ENCODE data around the gene ITGB2. TPM values are rescaled to one million over a fixed set of nuclear protein-coding genes. Genes with fewer than 3 reads are reported as not detected.
"Not testable (repeated sequence)": the region's sequence is repeated elsewhere in the genome, so short reads cannot be mapped to it uniquely, and the experiment has no call there.

ITGB2 gene
- total RNA-seq, 2 donors from 2014 or later = 448 to 1,246 TPM

- peak in 1 of 2 donors; percentile 7 for ATAC-seq
Observed at GRCh38 chr21:44884097-44884496, 36.6 kb downstream of the ITGB2 start.

DNA sequence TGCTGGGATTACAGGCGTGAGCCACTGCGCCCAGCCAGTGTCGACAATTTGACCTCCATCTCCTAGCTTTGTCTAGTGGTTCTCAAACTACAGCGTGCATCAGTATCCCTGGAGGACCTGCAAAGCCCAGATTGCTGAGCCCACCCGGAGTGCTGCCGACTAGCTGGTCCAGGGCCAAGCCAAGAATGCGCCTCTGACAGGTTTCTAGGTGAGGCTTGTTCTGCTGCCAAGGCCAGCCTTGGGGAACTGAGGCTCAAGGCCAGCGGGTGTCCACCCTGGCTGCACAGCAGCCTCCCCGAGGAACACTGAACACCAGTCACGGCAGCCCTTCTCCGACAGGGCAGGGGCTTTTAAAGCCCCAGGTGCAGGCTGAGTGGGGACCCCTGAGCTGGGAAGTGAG lies 37.4 kb downstream of the ITGB2 start:
- Mint-ChIP-seq H3K4me1 (ENCODE audit: low read depth in 2 of 2) (peaks cover 21 to 28% of the 10 kb centered on the region in 2 donors), H3K27me3 (no peaks in the 10 kb centered on the region)
- no peak for DNase-seq (ENCODE audit: low spot score)

More at GRCh38 chr21:44884097-44884496, 36.6 kb downstream of the ITGB2 start:
- H3K4me3 Mint-ChIP-seq = no peak overlapping the region
- H3K36me3 Mint-ChIP-seq = no peaks in the 10 kb centered on the region
- H3K27me3 Mint-ChIP-seq = no peaks in the 10 kb centered on the region
- H3K27ac Mint-ChIP-seq = peak overlapping the region; percentile 37 to 71
- no peak for DNase-seq (ENCODE audit: low spot score)
- H3K9me3 Mint-ChIP-seq = no peaks in the 10 kb centered on the region
- peaks cover 21 to 28% of the 10 kb centered on the region in 2 donors for H3K4me1 Mint-ChIP-seq (ENCODE audit: low read depth in 2 of 2)

DNA sequence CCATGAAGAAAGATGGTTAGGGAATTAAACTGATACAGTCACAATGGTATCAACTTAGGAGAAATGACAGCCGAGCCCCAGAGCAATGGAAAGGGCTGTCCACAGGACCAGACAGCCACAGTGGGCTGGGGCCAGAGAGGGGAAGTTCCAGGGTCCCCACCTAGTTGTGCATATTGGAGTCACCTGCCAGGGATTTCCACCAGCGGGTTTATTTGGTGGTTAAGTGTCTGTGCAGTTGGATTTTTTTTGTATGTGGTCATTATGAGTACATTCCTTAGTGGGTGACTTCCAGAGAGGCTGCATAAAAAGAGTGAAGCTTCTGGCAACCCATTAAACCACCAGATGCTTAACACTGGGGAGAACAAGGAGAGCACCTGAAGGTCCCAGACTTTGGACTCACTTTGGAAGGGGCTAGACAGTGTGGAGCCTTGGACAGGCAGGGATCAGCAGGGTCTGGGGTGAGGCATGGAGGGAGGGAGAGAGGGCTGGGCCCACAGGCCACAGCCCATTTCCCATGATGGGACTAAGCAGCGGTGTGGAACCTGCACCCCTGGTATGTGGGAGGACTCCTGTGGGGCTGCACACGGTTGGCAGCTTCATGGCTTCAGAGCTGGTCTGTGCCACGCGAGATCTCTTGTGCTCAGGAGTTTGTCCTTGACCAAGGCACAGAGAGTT lies 39.4 kb downstream of the ITGB2 start:
- DNase-seq (ENCODE audit: low spot score) (no peak), ATAC-seq (peak; percentile 41 to 49)
- H3K4me1 Mint-ChIP-seq (ENCODE audit: low read depth in 2 of 2) = peaks cover 21 to 26% of the 10 kb centered on the region in 2 donors
- H3K9me3 Mint-ChIP-seq = no peaks in the 10 kb centered on the region
- H3K27me3 Mint-ChIP-seq = no peaks in the 10 kb centered on the region
- no peak overlapping the region for H3K4me3 Mint-ChIP-seq
- H3K27ac Mint-ChIP-seq = peak overlapping the region; percentile 50 to 53
- no peaks in the 10 kb centered on the region for H3K36me3 Mint-ChIP-seq

More for the DNA sequence above, 37.4 kb downstream of the ITGB2 start:
- Mint-ChIP-seq H3K27ac (no peak overlapping the region), H3K9me3 (no peaks in the 10 kb centered on the region), H3K4me3 (no peak overlapping the region), H3K36me3 (no peaks in the 10 kb centered on the region)
- ATAC-seq = no peak

GRCh38 chr21:44880405-44881197 lies 40.1 kb downstream of the ITGB2 start:
- Mint-ChIP-seq H3K4me1 (ENCODE audit: low read depth in 2 of 2) (peaks cover 25 to 30% of the 10 kb centered on the region in 2 donors), H3K9me3 (no peaks in the 10 kb centered on the region), H3K27ac (peak overlapping the region; percentile 50 to 53), H3K27me3 (no peaks in the 10 kb centered on the region), H3K4me3 (no peak overlapping the region), H3K36me3 (no peaks in the 10 kb centered on the region)
- ATAC-seq = peak in 1 of 2 donors; percentile 28
- DNase-seq (ENCODE audit: low spot score) = no peak

- not testable (repeated sequence) for H3K36me3 Mint-ChIP-seq
Observed at GRCh38 chr21:44879238-44879637, 41.5 kb downstream of the ITGB2 start.

GRCh38 chr21:44878053-44878982 lies 42.4 kb downstream of the ITGB2 start:
- Mint-ChIP-seq H3K36me3 (no peaks in the 10 kb centered on the region), H3K27ac (no peak overlapping the region), H3K9me3 (no peaks in the 10 kb centered on the region), H3K27me3 (no peaks in the 10 kb centered on the region), H3K4me1 (ENCODE audit: low read depth in 2 of 2) (peaks cover 37 to 39% of the 10 kb centered on the region in 2 donors), H3K4me3 (no peak overlapping the region)
- DNase-seq (ENCODE audit: low spot score) (no peak), ATAC-seq (no peak)

More at GRCh38 chr21:44879238-44879637, 41.5 kb downstream of the ITGB2 start:
- H3K9me3 Mint-ChIP-seq; H3K27me3 Mint-ChIP-seq; H3K4me3 Mint-ChIP-seq; ATAC-seq; DNase-seq (ENCODE audit: low spot score); H3K27ac Mint-ChIP-seq: not testable (repeated sequence)
- peaks cover 36 to 37% of the 10 kb centered on the region in 2 donors for H3K4me1 Mint-ChIP-seq (ENCODE audit: low read depth in 2 of 2)

DNA sequence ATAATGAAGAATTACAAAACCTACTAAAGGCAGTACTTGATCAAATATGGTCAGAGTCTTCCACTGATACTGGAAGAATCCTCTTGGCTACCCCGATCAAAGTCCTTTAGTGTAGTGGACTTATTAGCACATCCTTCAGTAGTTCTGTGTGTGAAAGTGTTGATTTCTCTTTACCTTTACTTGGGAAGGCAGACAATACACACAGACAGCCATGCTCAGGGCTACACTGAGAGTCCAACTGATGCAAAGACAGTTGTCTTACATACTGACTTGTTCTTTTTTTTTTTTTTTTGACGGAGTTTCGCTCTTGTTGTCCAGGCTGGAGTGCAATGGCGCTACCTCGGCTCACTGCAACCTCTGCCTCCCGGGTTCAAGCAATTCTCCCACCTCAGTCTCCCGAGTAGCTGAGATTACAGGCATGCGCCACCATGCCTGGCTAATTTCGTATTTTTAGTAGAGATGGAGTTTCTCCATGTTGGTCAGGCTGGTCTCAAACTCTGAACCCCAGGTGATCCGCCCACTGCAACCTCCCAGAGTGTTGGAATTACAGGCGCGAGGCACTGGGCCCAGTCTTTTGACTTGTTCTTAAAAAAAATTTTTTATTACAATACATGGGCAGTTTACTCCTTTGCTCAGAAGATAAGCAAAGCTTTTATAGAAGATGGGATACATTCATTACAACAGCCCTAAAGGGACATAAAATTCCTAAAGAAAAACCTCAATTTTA lies 43.7 kb downstream of the ITGB2 start:
- Mint-ChIP-seq H3K4me3 (peak overlapping the region; percentile 11), H3K4me1 (ENCODE audit: low read depth in 2 of 2) (peaks cover 40 to 42% of the 10 kb centered on the region in 2 donors), H3K9me3 (no peaks in the 10 kb centered on the region), H3K27me3 (no peaks in the 10 kb centered on the region), H3K36me3 (no peaks in the 10 kb centered on the region), H3K27ac (no peak overlapping the region)
- DNase-seq (ENCODE audit: low spot score) = no peak
- no peak for ATAC-seq

DNA sequence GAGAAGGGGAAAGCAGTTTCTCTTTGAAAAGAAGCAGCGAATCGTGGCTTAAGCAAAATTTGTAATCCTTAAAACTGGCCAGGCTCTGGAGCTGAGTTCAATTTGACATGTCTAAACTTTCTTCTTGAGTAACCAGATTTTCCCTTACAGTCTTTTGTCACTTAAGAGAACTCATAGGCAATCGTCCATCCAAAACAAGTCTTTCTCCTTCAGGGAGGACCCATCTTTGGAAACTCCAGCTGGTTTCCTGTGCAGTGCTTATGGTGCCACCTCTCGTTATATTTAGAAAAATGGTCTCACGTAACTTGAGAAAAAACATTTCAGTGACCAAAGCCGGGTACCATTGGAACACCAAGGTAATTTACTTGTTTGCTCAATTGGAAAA lies 45.4 kb downstream of the ITGB2 start:
- Mint-ChIP-seq H3K36me3 (no peaks in the 10 kb centered on the region), H3K4me1 (ENCODE audit: low read depth in 2 of 2) (peaks cover 40 to 41% of the 10 kb centered on the region in 2 donors), H3K27ac (peak overlapping the region; percentile 89), H3K27me3 (no peaks in the 10 kb centered on the region), H3K9me3 (no peaks in the 10 kb centered on the region), H3K4me3 (peak overlapping the region; percentile 86)
- DNase-seq (ENCODE audit: low spot score) = no peak
- no peak for ATAC-seq

GRCh38 chr21:44874497-44875315 lies 46.0 kb downstream of the ITGB2 start:
- no peaks in the 10 kb centered on the region for H3K36me3 Mint-ChIP-seq
- peaks cover 40 to 41% of the 10 kb centered on the region in 2 donors for H3K4me1 Mint-ChIP-seq (ENCODE audit: low read depth in 2 of 2)
- peak overlapping the region; percentile 86 for H3K4me3 Mint-ChIP-seq
- ATAC-seq (peak in 1 of 2 donors; percentile 10), DNase-seq (ENCODE audit: low spot score) (no peak)
- peak overlapping the region; percentile 89 for H3K27ac Mint-ChIP-seq
- no peaks in the 10 kb centered on the region for H3K9me3 Mint-ChIP-seq
- no peaks in the 10 kb centered on the region for H3K27me3 Mint-ChIP-seq

DNA sequence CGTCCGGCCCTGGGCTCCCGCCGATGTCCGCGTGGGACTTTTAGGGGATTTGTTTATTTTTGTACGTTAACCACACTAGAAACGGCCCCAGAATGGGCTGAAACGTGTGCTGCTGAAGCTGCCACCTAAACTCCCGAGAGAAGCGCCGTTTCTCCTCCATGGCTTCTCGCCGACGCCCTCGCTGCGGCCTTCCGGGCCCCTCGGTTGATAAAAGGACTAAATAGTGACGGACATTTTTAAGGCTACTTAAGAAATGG lies 46.5 kb downstream of the ITGB2 start:
- Mint-ChIP-seq H3K4me1 (ENCODE audit: low read depth in 2 of 2) (peaks cover 40 to 41% of the 10 kb centered on the region in 2 donors), H3K27me3 (no peaks in the 10 kb centered on the region), H3K36me3 (no peaks in the 10 kb centered on the region), H3K27ac (peak overlapping the region; percentile 89), H3K9me3 (no peaks in the 10 kb centered on the region), H3K4me3 (peak overlapping the region; percentile 86)
- ATAC-seq (no peak), DNase-seq (ENCODE audit: low spot score) (no peak)

DNA sequence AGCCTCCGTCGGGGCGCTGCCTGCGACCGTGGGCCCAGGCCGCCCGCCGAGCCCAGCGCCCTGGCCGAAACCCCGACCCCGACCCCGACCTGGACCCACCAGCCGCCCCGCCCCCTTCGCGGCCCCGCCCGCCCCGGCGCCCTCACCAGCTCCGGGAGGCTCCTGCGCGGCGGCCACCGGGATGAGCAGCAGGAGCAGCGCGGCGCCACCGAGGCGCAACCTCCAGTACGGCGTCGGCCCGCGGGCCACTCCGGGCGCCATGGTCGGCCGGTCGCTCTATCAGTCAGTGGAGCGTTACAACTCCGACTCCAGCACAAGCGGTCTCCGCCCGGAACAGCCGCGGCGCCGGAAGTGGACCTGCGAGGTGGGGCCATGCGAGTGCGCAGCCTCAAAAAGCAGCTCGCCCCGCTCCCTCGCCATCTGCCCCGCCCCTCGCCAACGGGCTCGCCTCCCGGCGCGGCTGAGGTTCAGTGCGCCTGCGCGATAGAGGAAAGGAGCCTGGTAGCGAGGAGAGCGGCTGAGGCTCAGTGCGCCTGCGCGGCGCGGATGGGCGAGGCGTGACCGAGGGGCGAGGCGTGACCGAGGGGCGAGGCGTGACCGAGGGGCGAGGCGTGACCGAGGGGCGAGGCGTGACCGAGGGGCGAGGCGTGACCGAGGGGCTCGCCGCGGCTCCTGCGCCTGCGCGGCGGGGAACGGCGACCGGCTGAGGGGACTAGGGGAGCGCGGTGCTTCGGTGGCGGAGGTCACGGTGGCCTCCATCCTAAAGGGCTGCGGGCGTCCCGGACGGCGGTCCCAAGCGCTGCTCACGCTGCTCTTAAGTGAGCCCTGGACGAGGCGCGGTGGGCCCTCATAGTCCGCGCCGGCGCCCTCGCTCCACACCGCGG lies 47.1 kb downstream of the ITGB2 start, which contains the start of gene PTTG1IP:
TSS of gene PTTG1IP (minus strand) at position 335 of the 884 bp plus-strand sequence. CDS start at position 261, 74 bp downstream.
- Mint-ChIP-seq H3K36me3 (no peaks in the 10 kb centered on the region), H3K4me3 (peak within 1 kb of the TSS; percentile 86), H3K27ac (peak within 1 kb of the TSS; percentile 89), H3K4me1 (ENCODE audit: low read depth in 2 of 2) (peaks cover 45 to 46% of the 10 kb centered on the region in 2 donors), H3K27me3 (no peaks in the 10 kb centered on the region), H3K9me3 (no peaks in the 10 kb centered on the region)
- ATAC-seq (peak; percentile 90 to 94), DNase-seq (ENCODE audit: low spot score) (peak; percentile 100)
